Lower leg skin (tissue), 4 donors: Measurements from ENCODE around the gene FAM83E. TPM values are rescaled to one million over a fixed set of nuclear protein-coding genes. Genes with fewer than 3 reads are reported as not detected.
A peak's percentile ranks its signal among the peaks of the same experiment; 100 is the strongest.

Experiments
- DNase-seq, 2 donors: peaks; one replicate each; pipeline ENCODE4 v3.0.0-alpha.2; 2019; ENCODE audit warnings: low spot score in 2 of 2
- H3K4me3 ChIP-seq: fragments of 200-600 bp; sonication (generic); 2 replicates; pipeline ENCODE4 v1.5.1; 2017; ENCODE audit warnings: mild to moderate bottlenecking, low read depth; ENCODE audit not compliant: poor library complexity, severe bottlenecking
- POLR2A ChIP-seq, 2 donors: fragments of 450-650 bp; IDR thresholded peaks; one replicate each; pipeline ENCODE4 v1.6.1; 2016 to 2017; ENCODE audit warnings: antibody characterized with exemption in 2 of 2, mild to moderate bottlenecking in 1 of 2, moderate library complexity in 1 of 2
- WGBS, 2 donors: methylation state at CpG; one replicate each; pipeline ENCODE4 v1.1.5; 2018; 5-methylcytosine and 5-hydroxymethylcytosine counted together
- intact Hi-C: fragments of 100-400 bp; cut with DNase I; formaldehyde crosslinking; loops from one replicate; pipeline ENCODE4 v1.15.0; 2023; ENCODE audit warnings: low total_unique reads
- total RNA-seq, 4 donors: library from RNA; depleted of rRNA; stranded (reverse); fragments of >200 nt; gene quantifications; one replicate each; pipeline ENCODE4 v1.1.0, GENCODE V29; 2016
- TF ChIP-seq, protein P1 (sequence below), 3 donors: fragments of 450-650 bp; IDR thresholded peaks; one replicate each; pipeline ENCODE4 v1.5.1; 2016; ENCODE audit warnings: antibody characterized with exemption in 3 of 3, mild to moderate bottlenecking in 3 of 3, moderate library complexity in 2 of 3

FAM83E gene
- total RNA-seq, 4 donors from 2014 or later, result 0.53 to 8.2 (median 3.8) TPM

GRCh38 chr19:48648134-48648533, 33.3 kb upstream of the FAM83E start:
- TF ChIP-seq POLR2A (IDR thresholded peaks at IDR 0.05), result no peak
- TF ChIP-seq, protein P1, sequence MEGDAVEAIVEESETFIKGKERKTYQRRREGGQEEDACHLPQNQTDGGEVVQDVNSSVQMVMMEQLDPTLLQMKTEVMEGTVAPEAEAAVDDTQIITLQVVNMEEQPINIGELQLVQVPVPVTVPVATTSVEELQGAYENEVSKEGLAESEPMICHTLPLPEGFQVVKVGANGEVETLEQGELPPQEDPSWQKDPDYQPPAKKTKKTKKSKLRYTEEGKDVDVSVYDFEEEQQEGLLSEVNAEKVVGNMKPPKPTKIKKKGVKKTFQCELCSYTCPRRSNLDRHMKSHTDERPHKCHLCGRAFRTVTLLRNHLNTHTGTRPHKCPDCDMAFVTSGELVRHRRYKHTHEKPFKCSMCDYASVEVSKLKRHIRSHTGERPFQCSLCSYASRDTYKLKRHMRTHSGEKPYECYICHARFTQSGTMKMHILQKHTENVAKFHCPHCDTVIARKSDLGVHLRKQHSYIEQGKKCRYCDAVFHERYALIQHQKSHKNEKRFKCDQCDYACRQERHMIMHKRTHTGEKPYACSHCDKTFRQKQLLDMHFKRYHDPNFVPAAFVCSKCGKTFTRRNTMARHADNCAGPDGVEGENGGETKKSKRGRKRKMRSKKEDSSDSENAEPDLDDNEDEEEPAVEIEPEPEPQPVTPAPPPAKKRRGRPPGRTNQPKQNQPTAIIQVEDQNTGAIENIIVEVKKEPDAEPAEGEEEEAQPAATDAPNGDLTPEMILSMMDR (IDR thresholded peaks at IDR 0.05), result no peak
- intact Hi-C loops, result loop anchor here (10.0 kb wide), 2 partner anchors 137 to 187 kb away; partner anchors contain the start of gene HSD17B14
- WGBS, 2 donors, result 66 to 69% methylated on average over 2 of the region's 2 CpGs
- no peak overlapping the region for H3K4me3 ChIP-seq
- DNase-seq, result no peak

GRCh38 chr19:48646722-48647216, 31.9 kb upstream of the FAM83E start:
- 12 to 13% methylated on average over 9 to 10 of the region's 10 CpGs for WGBS, 2 donors
- intact Hi-C loops, result loop anchor here (10.0 kb wide), 2 partner anchors 138 to 188 kb away; partner anchors contain the start of gene HSD17B14
- no peak overlapping the region for H3K4me3 ChIP-seq
- DNase-seq, result no peak
- TF ChIP-seq, protein P1 (IDR thresholded peaks at IDR 0.05), result no peak
- no peak for TF ChIP-seq POLR2A (IDR thresholded peaks at IDR 0.05)

GRCh38 chr19:48646001-48646721, 31.3 kb upstream of the FAM83E start, which contains the start of gene CA11:
Gene CA11 (minus strand): TSS chr19:48646187. CDS start chr19:48645632, 555 bp downstream.
- intact Hi-C loops, result loop anchor here (10.0 kb wide), 2 partner anchors 139 to 189 kb away; partner anchors contain the start of gene HSD17B14
- TF ChIP-seq, protein P1 (IDR thresholded peaks at IDR 0.05), result peak in 1 of 3 donors; percentile 79
- TF ChIP-seq POLR2A (IDR thresholded peaks at IDR 0.05), result no peak
- H3K4me3 ChIP-seq, result peak within 1 kb of the TSS; percentile 33
- 0% methylated on average over 15 to 32 of the region's 33 CpGs for WGBS, 2 donors
- DNase-seq, result peak in 1 of 2 donors; percentile 98

GRCh38 chr19:48645620-48646000, 30.7 kb upstream of the FAM83E start:
- 0% methylated on average over 5 to 6 of the region's 6 CpGs for WGBS, 2 donors
- intact Hi-C loops, result loop anchor here (10.0 kb wide), 2 partner anchors 139 to 189 kb away; partner anchors contain the start of gene HSD17B14
- DNase-seq, result no peak
- TF ChIP-seq, protein P1 (IDR thresholded peaks at IDR 0.05), result no peak
- no peak for TF ChIP-seq POLR2A (IDR thresholded peaks at IDR 0.05)
- H3K4me3 ChIP-seq, result no peak overlapping the region

DNA sequence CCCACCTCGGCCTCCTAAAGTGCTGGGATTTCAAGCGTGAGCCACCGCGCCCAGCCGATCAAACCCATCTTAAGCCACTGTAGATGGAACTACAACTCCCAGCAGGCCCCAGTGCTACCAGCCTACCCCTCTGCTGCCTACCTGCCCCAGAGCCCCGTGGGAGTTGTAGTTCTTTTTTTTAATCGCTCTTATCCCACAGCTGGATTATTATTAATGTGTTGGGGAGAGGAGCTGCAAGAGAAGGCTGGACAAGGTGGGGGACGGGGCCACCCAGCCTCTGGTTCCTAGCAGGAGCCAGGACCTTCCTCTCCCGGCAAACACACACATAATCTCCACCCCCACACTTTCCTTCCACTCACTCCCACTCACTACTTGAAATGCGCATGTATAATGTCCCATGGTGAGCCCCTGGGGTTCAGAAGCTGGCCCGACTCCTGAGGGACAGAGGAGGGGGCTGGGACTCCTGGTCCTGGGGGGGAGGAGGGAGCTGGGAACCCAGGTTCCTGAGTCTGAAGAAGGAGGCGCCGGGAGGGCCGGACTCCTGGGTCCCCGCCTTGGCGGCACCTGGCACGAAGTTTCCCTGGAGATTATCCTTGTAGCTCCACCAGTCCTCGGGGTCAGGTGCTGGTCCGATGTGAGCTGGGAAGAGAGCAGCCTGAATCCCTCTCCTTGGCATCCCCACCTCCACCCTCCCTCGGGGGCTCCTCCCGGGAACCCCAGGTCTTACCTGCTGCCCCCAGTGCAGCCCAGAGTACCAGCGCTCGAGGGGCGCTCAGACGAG, 30.2 kb upstream of the FAM83E start:
- DNase-seq, result peak; percentile 85 to 93
- no peak overlapping the region for H3K4me3 ChIP-seq
- no peak for TF ChIP-seq POLR2A (IDR thresholded peaks at IDR 0.05)
- TF ChIP-seq, protein P1 (IDR thresholded peaks at IDR 0.05), result no peak
- intact Hi-C loops, result loop anchor here (10.0 kb wide), 2 partner anchors 140 to 190 kb away; partner anchors contain the start of gene HSD17B14
- WGBS, 2 donors, result 5 to 7% methylated on average over 25 of the region's 25 CpGs
